ENCODE data around the gene FUOM.

DNA sequence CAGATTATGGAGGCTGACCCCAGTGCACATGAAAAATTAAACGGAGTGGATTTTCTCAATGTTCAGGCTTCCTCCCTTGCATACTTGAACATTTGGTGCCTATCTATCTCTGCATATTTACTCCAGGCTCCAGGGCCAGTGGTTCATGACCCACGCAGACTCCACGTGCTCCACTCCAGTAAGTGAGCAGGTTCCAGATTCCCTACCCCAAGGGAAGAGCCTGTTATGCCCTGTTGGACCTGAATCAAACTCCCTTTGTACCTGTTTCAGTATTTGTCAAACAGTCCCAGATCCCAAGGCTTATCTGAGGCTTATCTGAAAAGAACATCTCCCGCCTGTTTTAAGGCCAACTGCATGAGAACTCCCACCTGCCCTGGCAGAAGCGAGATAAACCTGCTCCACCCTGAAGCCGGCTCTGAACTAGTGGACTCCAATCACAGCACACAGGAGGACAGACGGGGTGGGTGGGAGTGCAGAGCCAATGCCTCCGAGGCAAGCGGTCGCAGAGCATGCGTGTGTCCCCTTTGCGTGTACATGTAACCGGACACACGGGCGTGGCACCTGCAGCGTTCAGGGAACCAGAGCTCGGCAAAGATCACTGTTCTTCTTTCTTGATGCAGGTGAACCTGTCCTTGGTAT lies 2.3 kb upstream of the FUOM start:
- TF ChIP-seq, protein P1, sequence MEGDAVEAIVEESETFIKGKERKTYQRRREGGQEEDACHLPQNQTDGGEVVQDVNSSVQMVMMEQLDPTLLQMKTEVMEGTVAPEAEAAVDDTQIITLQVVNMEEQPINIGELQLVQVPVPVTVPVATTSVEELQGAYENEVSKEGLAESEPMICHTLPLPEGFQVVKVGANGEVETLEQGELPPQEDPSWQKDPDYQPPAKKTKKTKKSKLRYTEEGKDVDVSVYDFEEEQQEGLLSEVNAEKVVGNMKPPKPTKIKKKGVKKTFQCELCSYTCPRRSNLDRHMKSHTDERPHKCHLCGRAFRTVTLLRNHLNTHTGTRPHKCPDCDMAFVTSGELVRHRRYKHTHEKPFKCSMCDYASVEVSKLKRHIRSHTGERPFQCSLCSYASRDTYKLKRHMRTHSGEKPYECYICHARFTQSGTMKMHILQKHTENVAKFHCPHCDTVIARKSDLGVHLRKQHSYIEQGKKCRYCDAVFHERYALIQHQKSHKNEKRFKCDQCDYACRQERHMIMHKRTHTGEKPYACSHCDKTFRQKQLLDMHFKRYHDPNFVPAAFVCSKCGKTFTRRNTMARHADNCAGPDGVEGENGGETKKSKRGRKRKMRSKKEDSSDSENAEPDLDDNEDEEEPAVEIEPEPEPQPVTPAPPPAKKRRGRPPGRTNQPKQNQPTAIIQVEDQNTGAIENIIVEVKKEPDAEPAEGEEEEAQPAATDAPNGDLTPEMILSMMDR (IDR thresholded peaks at IDR 0.05), result no peak
- TF ChIP-seq POLR2A (IDR thresholded peaks at IDR 0.05) (no peak), POLR2AphosphoS5 (IDR thresholded peaks at IDR 0.05) (no peak)
